Colonic mucosa (tissue), 4 donors: ENCODE results near the gene C6orf141. TPM values are rescaled to one million over a fixed set of nuclear protein-coding genes. Genes with fewer than 3 reads are reported as not detected.

Experiments used
- DNase-seq: peaks from one replicate; pipeline ENCODE4 v3.0.0-alpha.2; 2020
- H3K27ac ChIP-seq: fragments of 200-600 bp; one replicate; pipeline ENCODE4 v1.8.0; 2021
- H3K27me3 ChIP-seq: fragments of 200-600 bp; one replicate; pipeline ENCODE4 v1.8.0; 2021
- H3K36me3 ChIP-seq: fragments of 200-600 bp; one replicate; pipeline ENCODE4 v1.8.0; 2021
- H3K4me1 ChIP-seq: fragments of 200-600 bp; one replicate; pipeline ENCODE4 v1.8.0; 2021; ENCODE audit warnings: mild to moderate bottlenecking
- H3K4me3 ChIP-seq: fragments of 200-600 bp; one replicate; pipeline ENCODE4 v1.8.0; 2021
- H3K9ac ChIP-seq, 2 donors: one replicate each; pipeline ENCODE4 v1.7.0; 2013; ENCODE audit warnings: control low read depth in 2 of 2, low read depth in 2 of 2, low read length in 2 of 2
- H3K9me3 ChIP-seq: fragments of 200-600 bp; one replicate; pipeline ENCODE4 v1.8.0; 2021
- CTCF ChIP-seq: fragments of 200-600 bp; IDR thresholded peaks from one replicate; pipeline ENCODE4 v1.8.0; 2022; ENCODE audit warnings: antibody characterized with exemption, mild to moderate bottlenecking
- intact Hi-C: fragments of 100-400 bp; cut with DNase I; formaldehyde crosslinking; loops from one replicate; pipeline ENCODE4 v1.14.1; 2022
- total RNA-seq, 2 donors: library from RNA; stranded (reverse); fragmentation: NEBNext Ultra II Directional in 1 of 2; extraction: Animal tissue kit (Norgen Biotek cat#: 25700) in 1 of 2; gene quantifications; one replicate each; pipeline ENCODE4 v1.2.1, GENCODE V29; 2021
- donor health status: healthy.
- donor health status: DM: no; HTN: no; CAD: no.
- donor health status: DM: no; HTN: no; CAD: no.

The C6orf141 gene
- total RNA-seq, 2 donors from 2014 or later: 10.4 to 11.2 TPM

DNA sequence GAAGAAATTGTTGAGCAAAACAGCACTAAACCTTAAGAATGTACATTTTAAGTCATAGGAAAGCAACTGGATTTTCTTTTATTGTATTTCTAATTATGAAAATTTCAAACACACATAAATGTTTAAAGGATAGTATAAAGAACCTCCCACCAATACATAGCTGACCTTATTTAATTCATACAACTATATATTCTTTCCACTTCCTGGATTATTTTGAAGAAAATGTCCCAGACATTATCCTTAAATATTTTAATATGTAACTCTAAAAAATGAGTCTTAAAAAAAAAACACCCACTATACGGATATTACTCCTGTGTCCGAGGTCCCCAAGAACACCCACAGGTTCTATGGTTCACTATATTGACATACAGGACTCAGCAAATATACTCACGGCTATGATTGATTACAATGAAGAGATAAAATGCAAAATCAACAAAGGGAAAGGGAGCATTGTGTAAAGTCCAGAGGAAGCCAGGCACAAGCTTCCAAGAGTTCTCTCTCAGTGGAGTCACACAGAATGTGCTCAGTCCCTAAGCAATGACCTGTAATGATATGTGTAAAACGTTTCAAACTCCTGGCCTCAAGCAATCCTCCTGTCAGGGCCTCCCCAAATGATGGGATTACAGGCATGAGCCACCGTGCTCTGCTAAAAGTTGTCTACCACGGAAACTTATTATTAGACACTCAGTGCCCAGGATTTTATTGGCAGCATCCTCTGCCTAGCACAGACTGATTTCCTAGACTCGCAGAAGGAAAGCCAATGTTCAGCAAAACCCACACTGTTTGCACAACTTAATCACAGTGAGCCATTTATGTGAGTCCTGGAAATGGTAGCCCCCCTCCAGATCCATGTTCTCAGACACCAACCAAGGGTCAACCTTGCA is 27.5 kb upstream of the C6orf141 start:
- H3K4me1 ChIP-seq: peaks cover 8% of the 10 kb centered on the region
- no peak for TF ChIP-seq CTCF
- intact Hi-C loops: no loop called here
- H3K27me3 ChIP-seq: no peaks in the 10 kb centered on the region
- DNase-seq: peak; percentile 41
- H3K9ac ChIP-seq: no peak overlapping the region
- no peak overlapping the region for H3K4me3 ChIP-seq
- no peaks in the 10 kb centered on the region for H3K9me3 ChIP-seq
- H3K36me3 ChIP-seq: no peaks in the 10 kb centered on the region
- H3K27ac ChIP-seq: peak overlapping the region; percentile 48

DNA sequence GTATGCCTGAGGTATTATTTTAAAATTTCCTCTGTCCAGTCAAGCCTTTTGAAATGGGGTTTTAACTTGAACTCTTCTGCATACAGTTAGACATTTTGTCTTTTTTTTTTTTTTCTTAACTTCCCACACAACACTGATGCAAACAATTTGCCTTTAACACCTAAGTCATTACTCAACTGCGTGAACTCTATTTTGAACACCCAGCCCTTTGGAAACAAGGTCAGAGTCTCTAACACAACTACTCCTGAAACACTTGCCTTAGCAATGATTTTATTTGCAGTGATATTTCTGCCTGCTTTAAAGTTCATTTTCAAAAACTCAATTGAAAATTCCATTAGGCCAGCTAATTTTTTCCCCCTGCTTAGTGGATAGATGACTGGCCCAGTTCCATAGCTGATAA is 26.6 kb upstream of the C6orf141 start:
- Histone ChIP-seq H3K9ac (no peak overlapping the region), H3K9me3 (no peaks in the 10 kb centered on the region), H3K4me3 (no peak overlapping the region), H3K27me3 (no peaks in the 10 kb centered on the region), H3K36me3 (no peaks in the 10 kb centered on the region), H3K4me1 (peaks cover 8% of the 10 kb centered on the region), H3K27ac (no peak overlapping the region)
- no peak for DNase-seq
- TF ChIP-seq CTCF: no peak
- intact Hi-C loops: no loop called here

GRCh38 chr6:49524541-49524940 is 25.9 kb upstream of the C6orf141 start:
- no peak for TF ChIP-seq CTCF
- Histone ChIP-seq H3K9ac (no peak overlapping the region), H3K4me3 (no peak overlapping the region), H3K9me3 (no peaks in the 10 kb centered on the region), H3K36me3 (no peaks in the 10 kb centered on the region), H3K4me1 (peaks cover 8% of the 10 kb centered on the region), H3K27me3 (no peaks in the 10 kb centered on the region), H3K27ac (no peak overlapping the region)
- intact Hi-C loops: no loop called here
- no peak for DNase-seq

DNA sequence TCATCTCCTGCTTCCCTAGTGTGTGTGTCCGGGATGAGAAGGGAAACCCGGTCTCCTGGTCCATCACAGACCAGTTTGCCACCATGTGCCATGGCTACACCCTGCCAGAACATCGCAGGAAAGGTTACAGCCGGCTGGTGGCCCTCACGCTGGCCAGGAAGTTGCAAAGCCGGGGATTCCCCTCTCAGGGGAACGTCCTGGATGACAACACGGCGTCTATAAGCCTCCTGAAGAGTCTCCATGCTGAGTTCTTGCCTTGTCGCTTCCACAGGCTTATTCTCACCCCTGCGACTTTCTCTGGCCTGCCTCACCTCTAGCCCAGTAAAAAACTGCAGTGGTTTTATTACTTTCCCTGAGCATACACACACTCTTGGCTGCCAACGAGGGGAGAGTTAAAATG is 23.9 kb upstream of the C6orf141 start:
- no peaks in the 10 kb centered on the region for H3K27me3 ChIP-seq
- no peak overlapping the region for H3K9ac ChIP-seq
- H3K4me1 ChIP-seq: peaks cover 8% of the 10 kb centered on the region
- no peak for TF ChIP-seq CTCF
- H3K27ac ChIP-seq: peak overlapping the region; percentile 36
- intact Hi-C loops: no loop called here
- no peaks in the 10 kb centered on the region for H3K36me3 ChIP-seq
- no peak overlapping the region for H3K4me3 ChIP-seq
- H3K9me3 ChIP-seq: no peaks in the 10 kb centered on the region
- DNase-seq: peak; percentile 28

DNA sequence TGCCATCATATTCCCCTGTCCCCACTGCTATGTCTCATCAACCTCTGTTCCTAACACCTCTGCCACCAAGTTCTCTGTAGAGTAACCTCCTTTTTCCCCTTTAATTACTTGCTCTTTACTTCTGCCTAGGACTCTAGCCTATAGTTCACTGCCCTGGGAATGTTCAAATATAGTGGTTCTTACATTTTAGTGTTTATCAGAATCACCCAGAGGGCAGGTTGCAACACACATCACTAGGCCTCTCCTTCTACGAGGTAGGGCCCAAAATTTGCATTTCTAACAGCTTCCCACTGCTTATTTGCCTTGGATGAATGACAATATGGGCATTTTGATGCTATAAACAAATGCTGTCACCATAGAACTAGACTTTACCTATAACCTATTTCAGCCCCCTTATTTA is 23.1 kb upstream of the C6orf141 start:
- Histone ChIP-seq H3K36me3 (no peaks in the 10 kb centered on the region), H3K27me3 (no peaks in the 10 kb centered on the region), H3K4me3 (no peak overlapping the region), H3K9ac (no peak overlapping the region), H3K27ac (no peak overlapping the region), H3K9me3 (no peaks in the 10 kb centered on the region), H3K4me1 (peaks cover 8% of the 10 kb centered on the region)
- DNase-seq: no peak
- intact Hi-C loops: no loop called here
- TF ChIP-seq CTCF: no peak
